AG08396 (cell line): ENCODE results near the gene LCMT2.
"Not testable (repeated sequence)": the region's sequence is repeated elsewhere in the genome, so short reads cannot be mapped to it uniquely, and the experiment has no call there.

Experiments used
- DNase-seq: peaks from one replicate; pipeline ENCODE4 v3.0.0; 2012; ENCODE audit warnings: low spot score, mixed read lengths

The LCMT2 gene

DNA sequence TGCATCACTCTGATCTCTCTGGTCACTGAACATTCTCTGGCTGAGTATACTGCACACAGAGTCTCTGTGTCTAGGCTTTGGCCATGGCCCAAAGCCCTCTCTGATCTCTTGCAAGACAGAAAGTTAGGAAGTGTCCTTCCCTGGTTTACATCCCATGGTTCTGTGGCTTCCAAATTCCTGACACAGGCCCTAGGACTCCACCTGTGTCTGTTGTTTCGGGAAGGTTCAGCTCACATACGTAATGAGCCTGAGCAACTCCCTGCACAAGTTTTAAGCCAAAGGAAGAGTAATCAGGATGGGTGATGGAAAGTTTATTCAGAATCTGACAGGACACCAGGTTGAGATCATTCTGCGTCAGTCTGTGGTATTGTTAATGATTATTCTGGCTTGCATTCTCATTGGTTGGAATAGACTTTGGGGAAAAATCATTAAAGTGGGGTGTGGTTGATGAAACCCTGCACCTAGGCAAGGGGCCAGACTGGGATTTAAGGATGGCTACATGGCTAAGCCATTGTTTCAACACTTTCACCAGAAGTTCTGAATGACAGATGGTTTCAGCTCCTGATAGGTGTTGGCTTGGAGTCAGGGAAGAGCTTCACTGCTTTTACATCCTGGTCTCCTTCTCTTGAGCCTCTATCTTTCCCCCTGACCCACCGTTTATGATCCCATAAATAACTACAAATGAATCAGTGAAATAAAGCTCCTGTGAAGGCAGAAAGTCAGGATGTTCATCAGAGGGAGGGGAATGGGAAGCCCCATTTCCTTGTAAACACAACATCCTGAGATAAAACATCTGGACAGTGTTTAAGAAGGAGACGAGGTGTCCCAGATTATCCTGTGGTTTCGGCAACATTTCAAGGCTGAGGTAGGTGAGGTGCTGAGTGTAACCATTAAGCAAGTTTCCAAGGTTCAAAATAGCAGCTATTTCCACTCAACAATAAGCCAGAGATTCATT lies 14.1 kb downstream of the LCMT2 start:
- no peak for DNase-seq

- DNase-seq, result no peak
These were observed 16.2 kb downstream of the LCMT2 start for GRCh38 chr15:43314171-43314570.

DNA sequence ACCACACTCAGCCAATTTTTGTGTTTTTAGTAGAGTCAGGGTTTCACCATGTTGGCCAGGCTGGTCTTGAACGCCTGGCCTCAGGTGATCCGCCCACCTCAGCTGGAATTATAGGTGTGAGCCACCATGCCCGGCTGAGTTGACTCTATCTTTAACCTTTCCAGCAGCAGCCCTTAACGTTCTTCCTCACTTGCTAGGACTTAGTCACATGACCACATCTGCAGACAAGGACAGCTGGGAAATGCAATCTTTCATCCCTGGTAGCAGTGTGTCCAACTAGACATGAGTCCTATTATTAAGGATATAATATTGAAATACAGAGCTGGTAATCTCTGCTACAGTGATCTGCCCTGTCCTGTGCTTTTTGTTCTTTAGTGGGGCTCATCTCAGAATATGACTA lies 18.0 kb downstream of the LCMT2 start:
- DNase-seq, result no peak

DNA sequence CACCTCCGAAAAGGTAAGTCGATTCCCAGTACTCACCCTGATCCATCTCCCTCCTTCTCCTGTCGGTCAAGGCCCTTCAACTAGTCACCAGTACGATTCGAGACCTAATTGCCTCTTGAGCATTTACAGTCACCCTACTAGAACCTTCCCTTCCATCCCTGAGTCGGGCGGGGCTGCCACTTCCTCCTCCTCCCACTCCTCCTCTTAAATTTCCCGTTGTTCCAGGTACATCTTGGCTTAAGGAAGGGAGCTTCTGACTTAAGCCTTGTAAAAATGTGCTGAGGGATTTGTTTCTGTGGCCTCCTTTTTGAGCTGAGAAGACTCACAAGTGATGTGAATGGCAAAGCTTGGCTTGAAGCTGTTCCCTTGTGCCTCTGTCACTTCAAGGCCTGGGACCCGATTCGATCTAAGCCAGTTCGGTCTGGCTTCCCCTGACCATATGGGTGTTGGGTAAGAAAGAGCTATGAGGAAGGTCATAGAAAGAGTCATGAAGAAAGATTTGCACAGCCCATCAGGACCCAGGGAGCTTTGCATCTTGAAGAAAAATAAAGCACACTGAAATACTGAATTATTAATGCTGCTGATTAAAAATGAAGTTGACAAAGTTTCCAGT lies 28.1 kb downstream of the LCMT2 start, which contains the start of gene TGM7:
TGM7 (minus strand) TSS at position 51 of the 613 bp plus-strand sequence.
- no peak for DNase-seq

- no peak for DNase-seq
These were observed 30.5 kb downstream of the LCMT2 start for GRCh38 chr15:43299884-43300283.

DNA sequence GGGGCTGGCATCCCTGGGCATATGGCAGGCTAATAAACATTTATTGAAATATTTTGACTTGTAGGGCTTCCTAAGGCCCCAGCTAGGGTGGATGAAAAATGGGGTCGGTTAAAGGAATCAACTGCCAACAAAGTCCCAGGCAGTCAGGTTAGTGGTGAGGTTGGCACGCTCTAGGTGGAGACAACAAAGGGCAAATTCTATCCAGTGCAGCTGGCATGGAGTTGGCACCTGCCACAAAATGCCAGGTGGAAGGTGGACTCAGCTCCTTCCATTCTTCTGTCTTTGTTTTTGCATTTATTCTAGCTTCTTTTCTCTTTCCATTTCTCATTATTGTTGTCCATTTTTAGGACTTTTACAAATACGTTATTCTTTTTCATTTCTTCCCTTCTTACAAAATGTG lies 31.0 kb downstream of the LCMT2 start:
- no peak for DNase-seq

- no peak for DNase-seq
These were observed 36.2 kb downstream of the LCMT2 start for GRCh38 chr15:43294091-43294706.

DNA sequence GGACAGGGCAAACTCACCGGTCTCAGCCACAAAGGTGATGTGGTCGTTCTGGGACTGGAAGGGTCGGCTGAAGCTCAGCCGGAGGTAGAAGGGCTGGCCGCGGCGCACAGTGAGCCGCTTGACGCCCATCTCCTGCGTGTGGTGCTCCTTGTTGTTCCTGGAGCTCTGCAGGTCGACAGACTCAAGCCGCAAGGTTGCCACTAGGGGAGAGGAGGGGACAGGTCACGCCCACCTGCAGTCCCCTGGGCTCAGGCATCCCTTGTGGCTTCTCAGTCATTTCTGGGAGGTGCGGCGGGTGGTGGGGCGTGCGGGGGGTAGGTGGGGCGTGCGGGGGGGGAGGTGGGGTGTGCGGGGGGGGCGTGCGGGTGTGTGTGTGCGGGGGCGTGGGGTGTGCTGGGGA lies 36.9 kb downstream of the LCMT2 start:
- no peak for DNase-seq

- peak; percentile 61 for DNase-seq
These were observed 37.8 kb downstream of the LCMT2 start for GRCh38 chr15:43292375-43293078.

DNA sequence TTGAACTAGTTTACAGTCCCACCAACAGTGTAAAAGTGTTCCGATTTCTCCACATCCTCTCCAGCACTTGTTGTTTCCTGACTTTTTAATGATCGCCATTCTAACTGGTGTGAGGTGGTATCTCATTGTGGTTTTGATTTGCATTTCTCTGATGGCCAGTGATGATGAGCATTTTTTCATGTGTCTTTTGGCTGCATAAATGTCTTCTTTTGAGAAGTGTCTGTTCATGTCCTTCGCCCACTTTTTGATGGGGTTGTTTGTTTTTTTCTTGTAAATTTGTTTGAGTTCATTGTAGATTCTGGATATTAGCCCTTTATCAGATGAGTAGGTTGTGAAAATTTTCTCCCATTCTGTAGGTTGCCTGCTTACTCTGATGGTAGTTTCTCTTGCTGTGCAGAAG lies 40.7 kb downstream of the LCMT2 start:
- DNase-seq, result not testable (repeated sequence)

- no peak for DNase-seq
These were observed 43.1 kb downstream of the LCMT2 start for GRCh38 chr15:43287254-43287653.

DNA sequence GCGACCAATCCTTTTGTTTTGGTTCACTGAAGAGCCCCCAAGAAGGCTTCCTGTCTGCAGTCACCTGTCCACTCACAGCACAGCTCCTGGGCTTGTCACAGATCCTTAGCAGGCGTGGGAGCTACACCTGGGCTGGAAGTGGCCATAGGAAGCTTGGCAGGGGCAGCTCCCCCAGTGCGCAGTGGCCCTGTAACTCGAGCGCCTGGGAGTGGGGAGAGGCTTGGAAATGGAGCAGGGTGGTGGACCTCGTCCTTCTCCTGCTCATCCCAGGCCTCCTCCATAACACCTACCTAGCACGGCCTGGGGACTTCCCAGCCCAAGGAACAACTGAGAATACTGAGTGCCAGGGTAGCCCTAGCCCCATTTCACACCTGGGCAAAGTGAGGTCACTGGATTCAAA lies 44.3 kb downstream of the LCMT2 start:
- DNase-seq, result no peak

GRCh38 chr15:43285609-43286037 lies 44.8 kb downstream of the LCMT2 start:
- DNase-seq, result peak; percentile 71

DNA sequence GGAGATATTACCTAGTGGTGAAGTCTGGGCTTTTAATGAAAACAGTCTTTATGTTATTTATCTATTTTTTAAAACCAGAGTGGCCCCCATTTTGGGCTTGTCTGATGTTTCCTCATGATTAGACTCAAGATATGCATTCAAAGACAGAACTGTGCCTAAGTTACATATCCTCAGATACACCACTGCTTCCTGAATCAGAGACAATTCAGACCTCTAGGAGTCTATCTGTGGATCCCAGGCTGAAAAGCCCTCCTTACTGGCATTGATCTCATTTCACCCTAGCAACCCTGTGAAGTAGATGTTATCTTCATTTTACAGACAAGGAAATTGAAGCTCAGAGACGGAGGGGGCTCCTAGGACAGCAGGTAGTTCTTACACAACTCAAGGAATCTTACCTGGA lies 46.8 kb downstream of the LCMT2 start:
- DNase-seq, result no peak

DNA sequence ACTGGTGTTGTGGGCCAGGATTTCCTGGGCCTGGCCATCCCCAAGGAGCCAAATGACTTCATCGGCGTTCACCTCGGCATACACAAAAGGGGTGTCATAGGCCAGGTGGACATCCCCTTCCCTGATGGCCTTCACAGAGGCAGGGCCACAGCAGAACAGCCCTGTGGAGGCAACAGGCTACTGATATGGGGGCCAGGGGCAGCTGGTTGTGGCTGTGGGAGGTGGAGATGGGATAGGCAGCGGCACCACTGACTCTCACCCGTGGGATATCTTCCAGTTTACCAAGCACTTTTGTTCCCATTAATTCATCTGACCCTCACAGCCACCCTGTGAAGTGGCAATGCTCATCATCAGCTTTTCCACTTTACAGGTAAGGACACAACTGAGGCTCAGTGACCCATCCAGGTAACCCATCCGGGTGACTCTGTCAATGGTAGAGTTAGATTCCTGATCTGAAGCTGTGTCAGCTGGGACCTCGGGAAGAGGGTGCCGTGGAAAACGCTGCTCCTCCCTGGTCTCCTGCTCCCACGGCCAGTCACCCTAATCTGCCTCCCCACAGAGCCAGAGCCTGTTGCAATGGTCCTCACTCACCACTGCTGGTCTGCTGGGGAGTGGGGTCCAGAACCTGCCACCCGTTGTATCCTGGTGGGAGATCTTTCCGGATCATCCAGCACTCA lies 48.3 kb downstream of the LCMT2 start:
- DNase-seq, result no peak

GRCh38 chr15:43280996-43281395 lies 49.4 kb downstream of the LCMT2 start:
- no peak for DNase-seq

DNA sequence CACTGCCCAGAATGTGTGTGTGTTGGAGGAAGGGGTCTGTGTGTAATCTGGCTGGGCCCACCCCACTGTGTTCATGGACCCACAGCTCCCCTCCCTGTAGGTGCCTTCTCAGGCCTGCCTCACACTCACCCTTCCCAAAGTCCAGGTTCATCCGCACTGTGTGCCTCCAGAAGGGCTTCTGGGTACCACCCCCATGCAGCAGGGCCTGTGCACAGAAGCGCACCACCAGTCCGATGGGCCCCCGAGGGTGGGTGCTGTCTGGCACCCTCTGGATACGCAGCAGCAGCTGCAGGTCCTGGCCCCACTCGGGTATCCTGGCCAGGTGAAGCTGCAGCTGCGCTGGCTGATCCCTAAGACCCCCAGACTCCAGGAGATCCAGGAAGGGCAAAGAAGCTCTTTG lies 50.9 kb downstream of the LCMT2 start:
- DNase-seq, result no peak

GRCh38 chr15:43278869-43279268 lies 51.5 kb downstream of the LCMT2 start:
- no peak for DNase-seq

- DNase-seq, result no peak
These were observed 52.5 kb downstream of the LCMT2 start for GRCh38 chr15:43277901-43278300.

GRCh38 chr15:43277231-43277823 lies 53.0 kb downstream of the LCMT2 start:
- no peak for DNase-seq

GRCh38 chr15:43276563-43277200 lies 53.7 kb downstream of the LCMT2 start:
- no peak for DNase-seq
